ENCODE results near the gene MYL10. TPM values are rescaled to one million over a fixed set of nuclear protein-coding genes. Genes with fewer than 3 reads are reported as not detected.

MYL10 gene
- total and polyA plus RNA-seq, 7 donors = 0.23 to 4.4 TPM; not detected in 5

DNA sequence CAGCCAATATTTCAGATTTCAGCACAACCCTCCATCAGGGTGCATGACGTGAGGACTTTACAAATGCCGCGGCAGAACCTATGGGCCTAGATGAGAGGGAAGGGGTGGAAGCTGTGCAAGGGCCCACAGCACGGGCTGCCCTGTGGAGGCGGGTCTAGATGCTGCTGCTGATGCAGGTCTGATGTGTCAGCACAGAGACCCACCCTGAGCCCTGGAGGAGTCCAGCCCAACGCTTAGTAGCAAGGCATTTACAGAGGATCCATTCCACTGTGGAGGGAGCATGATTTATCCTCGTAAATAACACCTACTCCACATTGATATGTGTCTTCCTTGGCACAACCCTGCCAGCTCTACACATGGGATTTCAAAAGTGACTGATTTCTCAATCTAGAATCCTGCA lies 48.5 kb downstream of the MYL10 start:
- intact Hi-C loops (cut with DNase I) = no loop called here
- TF ChIP-seq, protein P1, sequence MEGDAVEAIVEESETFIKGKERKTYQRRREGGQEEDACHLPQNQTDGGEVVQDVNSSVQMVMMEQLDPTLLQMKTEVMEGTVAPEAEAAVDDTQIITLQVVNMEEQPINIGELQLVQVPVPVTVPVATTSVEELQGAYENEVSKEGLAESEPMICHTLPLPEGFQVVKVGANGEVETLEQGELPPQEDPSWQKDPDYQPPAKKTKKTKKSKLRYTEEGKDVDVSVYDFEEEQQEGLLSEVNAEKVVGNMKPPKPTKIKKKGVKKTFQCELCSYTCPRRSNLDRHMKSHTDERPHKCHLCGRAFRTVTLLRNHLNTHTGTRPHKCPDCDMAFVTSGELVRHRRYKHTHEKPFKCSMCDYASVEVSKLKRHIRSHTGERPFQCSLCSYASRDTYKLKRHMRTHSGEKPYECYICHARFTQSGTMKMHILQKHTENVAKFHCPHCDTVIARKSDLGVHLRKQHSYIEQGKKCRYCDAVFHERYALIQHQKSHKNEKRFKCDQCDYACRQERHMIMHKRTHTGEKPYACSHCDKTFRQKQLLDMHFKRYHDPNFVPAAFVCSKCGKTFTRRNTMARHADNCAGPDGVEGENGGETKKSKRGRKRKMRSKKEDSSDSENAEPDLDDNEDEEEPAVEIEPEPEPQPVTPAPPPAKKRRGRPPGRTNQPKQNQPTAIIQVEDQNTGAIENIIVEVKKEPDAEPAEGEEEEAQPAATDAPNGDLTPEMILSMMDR (IDR thresholded peaks at IDR 0.05) = no peak
- Histone ChIP-seq H3K4me3 (no peak overlapping the region), H3K27ac (no peak overlapping the region), H3K9me3 (no peaks in the 10 kb centered on the region), H3K4me1 (no peaks in the 10 kb centered on the region), H3K27me3 (ENCODE audit: insufficient read depth in 3 of 3, low read length in 2 of 3) (no peaks in the 10 kb centered on the region), H3K36me3 (ENCODE audit: insufficient read depth in 1 of 2, low read depth in 1 of 2) (no peaks in the 10 kb centered on the region)
- no peak for DNase-seq
- ATAC-seq = no peak
- 90 to 93% (median 90%) methylated on average over 7 of the region's 7 CpGs for WGBS, 3 donors

DNA sequence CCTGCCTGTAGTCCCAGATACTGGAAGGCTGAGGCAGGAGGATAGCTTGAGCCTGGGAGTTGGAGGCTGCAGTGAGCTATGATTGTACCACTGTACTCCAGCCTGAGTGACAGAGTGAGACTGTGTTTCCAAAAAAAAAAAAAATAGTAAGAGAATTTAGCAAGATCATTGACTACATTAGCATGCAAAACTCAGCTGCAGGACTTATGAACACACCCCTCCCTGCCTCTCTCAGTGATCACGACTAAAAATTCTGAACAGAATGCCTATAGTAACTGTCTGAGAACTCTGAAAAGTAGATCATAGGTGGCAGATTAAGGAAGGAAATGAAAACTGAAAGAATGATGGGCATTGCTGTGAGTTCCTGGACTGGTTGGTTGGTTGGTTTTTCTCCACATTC lies 50.5 kb downstream of the MYL10 start:
- H3K27me3 ChIP-seq (ENCODE audit: insufficient read depth in 3 of 3, low read length in 2 of 3) = no peaks in the 10 kb centered on the region
- DNase-seq = no peak
- H3K27ac ChIP-seq = no peak overlapping the region
- ATAC-seq = no peak
- intact Hi-C loops (cut with DNase I) = no loop called here
- H3K4me3 ChIP-seq = no peak overlapping the region
- no peaks in the 10 kb centered on the region for H3K4me1 ChIP-seq
- H3K9me3 ChIP-seq = peaks cover under 1% of the 10 kb centered on the region
- WGBS, 3 donors = 57 to 72% (median 68%) methylated on average over 1 of the region's 1 CpG
- no peaks in the 10 kb centered on the region for H3K36me3 ChIP-seq (ENCODE audit: insufficient read depth in 1 of 2, low read depth in 1 of 2)
- TF ChIP-seq, protein P1 (IDR thresholded peaks at IDR 0.05) = no peak

DNA sequence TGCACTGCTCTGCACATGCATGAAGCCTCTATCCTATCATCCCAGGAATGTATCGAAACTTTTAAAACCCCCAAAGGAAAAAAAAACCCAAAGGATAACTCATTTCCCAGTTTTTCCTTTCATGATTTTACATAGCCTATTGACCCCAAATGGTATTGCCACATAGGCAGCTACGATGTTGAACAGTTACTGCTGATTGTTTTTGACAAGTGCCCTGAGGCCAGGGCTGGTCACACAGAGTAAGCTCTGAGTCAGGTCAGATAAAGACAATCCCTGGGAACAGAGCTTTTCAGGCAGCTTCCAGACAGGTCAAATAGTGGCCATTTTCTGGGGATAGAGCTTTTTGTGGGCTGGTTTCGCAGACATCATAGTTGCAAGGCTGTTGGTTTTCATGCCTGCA lies 52.1 kb downstream of the MYL10 start:
- intact Hi-C loops (cut with DNase I) = no loop called here
- Histone ChIP-seq H3K4me3 (no peak overlapping the region), H3K4me1 (no peaks in the 10 kb centered on the region), H3K9me3 (peaks cover 12% of the 10 kb centered on the region), H3K27ac (no peak overlapping the region), H3K27me3 (ENCODE audit: insufficient read depth in 3 of 3, low read length in 2 of 3) (no peaks in the 10 kb centered on the region), H3K36me3 (ENCODE audit: insufficient read depth in 1 of 2, low read depth in 1 of 2) (no peaks in the 10 kb centered on the region)
- WGBS, 3 donors = 94 to 97% (median 96%) methylated on average over 3 of the region's 3 CpGs
- TF ChIP-seq, protein P1 (IDR thresholded peaks at IDR 0.05) = no peak
- ATAC-seq (no peak), DNase-seq (no peak)

DNA sequence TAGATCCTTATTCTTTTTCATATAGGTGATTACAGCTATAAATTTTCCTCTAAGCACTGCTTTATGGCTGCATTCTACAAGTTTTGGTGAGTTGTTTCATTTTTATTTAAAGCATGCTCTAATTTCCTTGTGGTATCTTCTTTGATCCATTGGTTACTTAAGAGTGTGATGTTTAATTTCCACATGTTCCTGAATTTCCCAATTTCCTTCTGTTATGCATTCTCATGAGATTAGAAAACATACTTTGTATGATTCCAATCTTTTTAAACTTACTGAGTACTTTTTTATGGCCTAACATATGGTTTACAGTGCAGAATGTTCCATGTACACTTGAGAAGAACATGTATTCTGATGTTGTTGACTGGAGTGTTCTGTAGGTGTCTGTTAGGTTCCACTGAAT lies 53.4 kb downstream of the MYL10 start:
- TF ChIP-seq, protein P1 (IDR thresholded peaks at IDR 0.05) = no peak
- Histone ChIP-seq H3K36me3 (ENCODE audit: insufficient read depth in 1 of 2, low read depth in 1 of 2) (no peaks in the 10 kb centered on the region), H3K27ac (no peak overlapping the region), H3K27me3 (ENCODE audit: insufficient read depth in 3 of 3, low read length in 2 of 3) (no peaks in the 10 kb centered on the region), H3K4me1 (no peaks in the 10 kb centered on the region), H3K4me3 (no peak overlapping the region), H3K9me3 (peaks cover 12% of the 10 kb centered on the region)
- intact Hi-C loops (cut with DNase I) = no loop called here
- DNase-seq (no peak), ATAC-seq (no peak)

DNA sequence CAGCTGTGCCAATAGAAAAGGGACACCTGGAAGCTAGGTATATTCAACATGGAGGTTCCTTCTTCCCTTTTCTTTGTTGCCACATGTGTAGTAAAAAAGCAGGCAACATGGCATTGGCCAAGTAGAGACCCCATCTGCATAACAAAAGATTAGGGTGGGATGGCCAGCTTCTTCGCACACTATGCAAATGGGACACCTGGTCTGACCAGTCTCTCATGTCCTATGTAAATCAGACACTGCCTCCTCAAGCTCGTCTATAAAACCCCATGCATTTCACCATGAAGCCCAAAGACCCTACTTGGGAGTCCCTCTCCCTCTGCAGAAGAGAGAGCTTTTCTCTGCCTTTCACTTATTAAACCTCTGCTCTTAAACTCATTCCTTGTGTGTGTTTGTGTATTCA lies 53.9 kb downstream of the MYL10 start:
- Histone ChIP-seq H3K36me3 (ENCODE audit: insufficient read depth in 1 of 2, low read depth in 1 of 2) (no peaks in the 10 kb centered on the region), H3K27me3 (ENCODE audit: insufficient read depth in 3 of 3, low read length in 2 of 3) (no peaks in the 10 kb centered on the region), H3K4me3 (no peak overlapping the region), H3K9me3 (peaks cover 12% of the 10 kb centered on the region), H3K4me1 (no peaks in the 10 kb centered on the region), H3K27ac (no peak overlapping the region)
- DNase-seq = no peak
- TF ChIP-seq, protein P1 (IDR thresholded peaks at IDR 0.05) = no peak
- 53 to 59% (median 55%) methylated on average over 2 of the region's 2 CpGs for WGBS, 3 donors
- ATAC-seq = no peak
- intact Hi-C loops (cut with DNase I) = no loop called here
